Liver (tissue), 9 donors: ENCODE measurements around the gene TMA7B. TPM values are rescaled to one million over a fixed set of nuclear protein-coding genes. Genes with fewer than 3 reads are reported as not detected.

ENCODE experiments used
- DNase-seq: peaks from one replicate; pipeline ENCODE4 v3.0.0-alpha.2; 2017; ENCODE audit warnings: low spot score
- H3K27ac ChIP-seq, 2 donors: one replicate each; pipeline ENCODE4 v1.7.0; 2013; ENCODE audit warnings: inconsistent platforms in 2 of 2, low read length in 2 of 2, control low read depth in 1 of 2, low read depth in 1 of 2, mild to moderate bottlenecking in 1 of 2
- H3K27me3 ChIP-seq, 4 donors: one replicate each; pipeline versions ENCODE4 v1.6.1 to v1.7.0; 2013; ENCODE audit warnings: low read length in 3 of 4, inconsistent platforms in 1 of 4, mild to moderate bottlenecking in 1 of 4, moderate library complexity in 1 of 4; ENCODE audit not compliant: control insufficient read depth in 4 of 4, insufficient read depth in 4 of 4
- H3K36me3 ChIP-seq, 4 donors: one replicate each; pipeline versions ENCODE4 v1.6.1 to v1.7.0; 2013; ENCODE audit warnings: low read length in 3 of 4, mild to moderate bottlenecking in 3 of 4, low read depth in 1 of 4, moderate library complexity in 1 of 4; ENCODE audit not compliant: control insufficient read depth in 4 of 4, insufficient read depth in 3 of 4
- H3K4me1 ChIP-seq, 4 donors: one replicate each; pipeline versions ENCODE4 v1.6.1 to v1.7.0; 2013; ENCODE audit warnings: low read length in 3 of 4, mild to moderate bottlenecking in 3 of 4, moderate library complexity in 1 of 4; ENCODE audit not compliant: control insufficient read depth in 4 of 4, insufficient read depth in 4 of 4
- H3K4me3 ChIP-seq, 3 donors: one replicate each; pipeline versions ENCODE4 v1.6.1 to v1.7.0; 2013; ENCODE audit warnings: low read length in 3 of 3, control low read depth in 1 of 3, low read depth in 1 of 3, mild to moderate bottlenecking in 1 of 3
- H3K9ac ChIP-seq, 2 donors: one replicate each; pipeline ENCODE4 v1.7.0; 2013; ENCODE audit warnings: low read length in 2 of 2, mild to moderate bottlenecking in 2 of 2, moderate library complexity in 2 of 2, control low read depth in 1 of 2, low read depth in 1 of 2
- H3K9me3 ChIP-seq, 4 donors: one replicate each; pipeline versions ENCODE4 v1.6.1 to v1.7.0; 2013; ENCODE audit warnings: low read length in 3 of 4; ENCODE audit not compliant: control insufficient read depth in 4 of 4
- CTCF ChIP-seq: fragments of 150-350 bp; IDR thresholded peaks from 2 replicates; pipeline ENCODE4 v1.5.1; 2017; ENCODE audit warnings: improper control_type of control experiment, low read depth, low read length; ENCODE audit not compliant: missing input control
- EGR1 ChIP-seq, 2 donors: IDR thresholded peaks; 2 replicates each; pipeline ENCODE4 v1.6.1; 2016 to 2018; ENCODE audit warnings: antibody characterized with exemption in 2 of 2, low read depth in 2 of 2
- FOXA1 ChIP-seq: IDR thresholded peaks from 2 replicates; pipeline ENCODE4 v1.6.1; 2016; ENCODE audit warnings: antibody characterized with exemption
- FOXA2 ChIP-seq: IDR thresholded peaks from 2 replicates; pipeline ENCODE4 v1.6.1; 2016; ENCODE audit warnings: antibody characterized with exemption
- GABPA ChIP-seq, 2 donors: IDR thresholded peaks in 1 of 2; conservative IDR thresholded peaks in 1 of 2; 2 replicates each; pipeline ENCODE4 v1.6.1; 2016; ENCODE audit warnings: antibody characterized with exemption in 2 of 2, mild to moderate bottlenecking in 1 of 2, moderate library complexity in 1 of 2
- HNF4A ChIP-seq, 2 donors: conservative IDR thresholded peaks; 2 replicates each; pipeline ENCODE4 v1.6.1; 2016; ENCODE audit warnings: antibody characterized with exemption in 2 of 2, mild to moderate bottlenecking in 2 of 2
- HNF4G ChIP-seq: IDR thresholded peaks from 2 replicates; pipeline ENCODE4 v1.6.1; 2016; ENCODE audit warnings: antibody characterized with exemption
- JUND ChIP-seq, 2 donors: IDR thresholded peaks; 2 replicates each; pipeline ENCODE4 v1.6.1; 2016; ENCODE audit warnings: antibody characterized with exemption in 2 of 2
- NR2F2 ChIP-seq: IDR thresholded peaks from 2 replicates; pipeline ENCODE4 v1.6.1; 2016; ENCODE audit warnings: antibody characterized with exemption
- RAD21 ChIP-seq, 2 donors: IDR thresholded peaks; 2 replicates each; pipeline ENCODE4 v1.6.1; 2016; ENCODE audit warnings: antibody characterized with exemption in 2 of 2, mild to moderate bottlenecking in 2 of 2
- RXRA ChIP-seq, 2 donors: IDR thresholded peaks; 2 replicates each; pipeline ENCODE4 v1.6.1; 2017 to 2018; ENCODE audit warnings: antibody characterized with exemption in 2 of 2, mild to moderate bottlenecking in 1 of 2
- SP1 ChIP-seq: IDR thresholded peaks from 2 replicates; pipeline ENCODE4 v1.6.1; 2018; ENCODE audit warnings: antibody characterized with exemption, mild to moderate bottlenecking
- TAF1 ChIP-seq: conservative IDR thresholded peaks from 2 replicates; pipeline ENCODE4 v1.6.1; 2016; ENCODE audit warnings: antibody characterized with exemption, mild to moderate bottlenecking
- YY1 ChIP-seq: IDR thresholded peaks from 2 replicates; pipeline ENCODE4 v1.6.1; 2016; ENCODE audit warnings: antibody characterized with exemption, mild to moderate bottlenecking
- ZBTB33 ChIP-seq: IDR thresholded peaks from 2 replicates; pipeline ENCODE4 v1.6.1; 2016; ENCODE audit warnings: antibody characterized with exemption
- WGBS: extraction: QIAGEN DNeasy Blood & Tissue Kit; methylation state at CpG from one replicate; pipeline ENCODE4 v1.1.7; 2013; 5-methylcytosine and 5-hydroxymethylcytosine counted together
- polyA plus RNA-seq, 2 donors: library from polyadenylated mRNA; stranded (reverse) in 1 of 2; unstranded in 1 of 2; fragments of 200-250 nt in 1 of 2; fragments of >200 nt in 1 of 2; fragmentation: Nextera tagmentation in 1 of 2; extraction: Ambion mirVana in 1 of 2; gene quantifications; one replicate each; pipeline versions ENCODE4 v1.2.1 to v1.2.3, GENCODE V29; 2013 to 2015
- total RNA-seq, 2 donors: library from RNA; depleted of rRNA; stranded (reverse); fragments of >200 nt; gene quantifications; one replicate each; pipeline ENCODE4 v1.2.3, GENCODE V29; 2014
- TF ChIP-seq, protein P1 (sequence below): IDR thresholded peaks from 2 replicates; pipeline ENCODE4 v1.6.1; 2016; ENCODE audit warnings: antibody characterized with exemption, mild to moderate bottlenecking
- TF ChIP-seq, protein P2 (sequence below): IDR thresholded peaks from 2 replicates; pipeline ENCODE4 v1.6.1; 2016; ENCODE audit warnings: antibody characterized with exemption
- TF ChIP-seq, protein P3 (sequence below): IDR thresholded peaks from 2 replicates; pipeline ENCODE4 v1.6.1; 2016; ENCODE audit warnings: antibody characterized with exemption
- donor health status: healthy.
- donor health status: healthy.
- donor health status: healthy.
- donor health status: healthy.
- donor health status: healthy.

TMA7B gene
- total and polyA plus RNA-seq, 4 donors: 0.25 to 2.1 TPM; not detected in 2

DNA sequence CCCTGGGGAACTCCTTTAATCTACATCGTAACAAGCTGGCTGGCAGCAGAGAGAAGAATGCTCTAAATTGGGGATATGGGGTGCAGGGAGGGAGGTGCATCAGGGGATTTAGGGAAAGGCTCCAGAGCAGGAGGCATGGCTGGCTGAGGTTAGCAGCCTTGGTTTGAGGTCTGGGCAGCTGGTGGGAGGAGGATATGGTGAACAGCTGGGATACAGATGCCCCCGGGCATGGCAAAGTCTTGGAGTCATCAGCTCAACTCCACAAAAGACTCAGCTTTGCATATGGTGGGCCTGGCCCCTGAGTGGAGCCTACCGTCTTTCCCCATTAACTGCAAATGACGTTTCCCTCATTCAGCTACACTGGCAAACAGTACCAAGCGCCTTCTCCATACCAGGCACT, 40.0 kb downstream of the TMA7B start:
- TF ChIP-seq YY1 (no peak), CTCF (no peak), HNF4G (no peak), TAF1 (no peak), FOXA2 (no peak), GABPA (IDR thresholded peaks at IDR 0.05 in 1 of 2, conservative IDR thresholded peaks at IDR 0.05 in 1 of 2) (no peak), NR2F2 (no peak), JUND (IDR thresholded peaks at IDR 0.05) (no peak)
- TF ChIP-seq, protein P1, sequence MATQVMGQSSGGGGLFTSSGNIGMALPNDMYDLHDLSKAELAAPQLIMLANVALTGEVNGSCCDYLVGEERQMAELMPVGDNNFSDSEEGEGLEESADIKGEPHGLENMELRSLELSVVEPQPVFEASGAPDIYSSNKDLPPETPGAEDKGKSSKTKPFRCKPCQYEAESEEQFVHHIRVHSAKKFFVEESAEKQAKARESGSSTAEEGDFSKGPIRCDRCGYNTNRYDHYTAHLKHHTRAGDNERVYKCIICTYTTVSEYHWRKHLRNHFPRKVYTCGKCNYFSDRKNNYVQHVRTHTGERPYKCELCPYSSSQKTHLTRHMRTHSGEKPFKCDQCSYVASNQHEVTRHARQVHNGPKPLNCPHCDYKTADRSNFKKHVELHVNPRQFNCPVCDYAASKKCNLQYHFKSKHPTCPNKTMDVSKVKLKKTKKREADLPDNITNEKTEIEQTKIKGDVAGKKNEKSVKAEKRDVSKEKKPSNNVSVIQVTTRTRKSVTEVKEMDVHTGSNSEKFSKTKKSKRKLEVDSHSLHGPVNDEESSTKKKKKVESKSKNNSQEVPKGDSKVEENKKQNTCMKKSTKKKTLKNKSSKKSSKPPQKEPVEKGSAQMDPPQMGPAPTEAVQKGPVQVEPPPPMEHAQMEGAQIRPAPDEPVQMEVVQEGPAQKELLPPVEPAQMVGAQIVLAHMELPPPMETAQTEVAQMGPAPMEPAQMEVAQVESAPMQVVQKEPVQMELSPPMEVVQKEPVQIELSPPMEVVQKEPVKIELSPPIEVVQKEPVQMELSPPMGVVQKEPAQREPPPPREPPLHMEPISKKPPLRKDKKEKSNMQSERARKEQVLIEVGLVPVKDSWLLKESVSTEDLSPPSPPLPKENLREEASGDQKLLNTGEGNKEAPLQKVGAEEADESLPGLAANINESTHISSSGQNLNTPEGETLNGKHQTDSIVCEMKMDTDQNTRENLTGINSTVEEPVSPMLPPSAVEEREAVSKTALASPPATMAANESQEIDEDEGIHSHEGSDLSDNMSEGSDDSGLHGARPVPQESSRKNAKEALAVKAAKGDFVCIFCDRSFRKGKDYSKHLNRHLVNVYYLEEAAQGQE: no peak
- Histone ChIP-seq H3K9ac (no peak overlapping the region), H3K4me3 (no peak overlapping the region), H3K4me1 (peaks cover 17 to 41% (median 34%) of the 10 kb centered on the region in 4 donors), H3K36me3 (no peaks in the 10 kb centered on the region), H3K27me3 (no peaks in the 10 kb centered on the region), H3K27ac (no peak overlapping the region), H3K9me3 (no peaks in the 10 kb centered on the region)
- 96% methylated on average over 5 of the region's 5 CpGs for WGBS
- DNase-seq: no peak

DNA sequence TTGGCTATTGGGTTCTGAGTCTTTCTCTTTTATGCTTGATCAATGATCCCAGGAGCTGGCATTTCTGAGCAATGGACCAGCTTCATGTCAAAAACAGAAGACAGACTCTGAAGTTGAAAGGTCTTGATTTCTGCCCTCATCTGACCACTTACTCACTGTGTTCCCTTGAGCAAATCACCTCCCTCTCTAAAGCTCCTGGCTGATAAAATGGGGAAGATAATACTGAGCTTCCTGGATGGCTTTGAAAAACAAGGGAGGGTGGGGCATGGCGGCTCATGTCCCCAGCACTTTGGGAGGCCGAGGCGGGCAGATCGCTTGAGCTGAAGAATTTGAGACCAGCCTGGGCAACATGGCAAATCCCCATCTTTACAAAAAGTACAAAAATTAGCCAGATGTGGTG, 40.9 kb downstream of the TMA7B start:
- Histone ChIP-seq H3K9me3 (no peaks in the 10 kb centered on the region), H3K27me3 (no peaks in the 10 kb centered on the region), H3K27ac (no peak overlapping the region), H3K4me1 (peaks cover 17 to 39% (median 33%) of the 10 kb centered on the region in 4 donors), H3K9ac (no peak overlapping the region), H3K4me3 (no peak overlapping the region), H3K36me3 (no peaks in the 10 kb centered on the region)
- 89% methylated on average over 4 of the region's 4 CpGs for WGBS
- TF ChIP-seq JUND (IDR thresholded peaks at IDR 0.05) (no peak), NR2F2 (no peak), RXRA (IDR thresholded peaks at IDR 0.05) (no peak), YY1 (no peak), TAF1 (no peak), HNF4G (no peak), ZBTB33 (no peak), RAD21 (IDR thresholded peaks at IDR 0.05) (no peak), FOXA2 (no peak), CTCF (no peak), EGR1 (IDR thresholded peaks at IDR 0.05; ENCODE audit: low read depth in 2 of 2) (no peak), GABPA (IDR thresholded peaks at IDR 0.05 in 1 of 2, conservative IDR thresholded peaks at IDR 0.05 in 1 of 2) (no peak), SP1 (no peak), HNF4A (conservative IDR thresholded peaks at IDR 0.05) (no peak), FOXA1 (no peak)
- TF ChIP-seq, protein P2, sequence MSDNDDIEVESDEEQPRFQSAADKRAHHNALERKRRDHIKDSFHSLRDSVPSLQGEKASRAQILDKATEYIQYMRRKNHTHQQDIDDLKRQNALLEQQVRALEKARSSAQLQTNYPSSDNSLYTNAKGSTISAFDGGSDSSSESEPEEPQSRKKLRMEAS: no peak
- TF ChIP-seq, protein P3, sequence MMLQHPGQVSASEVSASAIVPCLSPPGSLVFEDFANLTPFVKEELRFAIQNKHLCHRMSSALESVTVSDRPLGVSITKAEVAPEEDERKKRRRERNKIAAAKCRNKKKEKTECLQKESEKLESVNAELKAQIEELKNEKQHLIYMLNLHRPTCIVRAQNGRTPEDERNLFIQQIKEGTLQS: no peak
- TF ChIP-seq, protein P1: no peak
- DNase-seq: no peak
